Measurements from ENCODE around the gene ITPR2.

GRCh38 chr12:26800858-26801257 is 32.1 kb downstream of the ITPR2 start:
- TF ChIP-seq NFE2L2 (conservative IDR thresholded peaks at IDR 0.05; ENCODE audit: low read length) (no peak), MAZ (IDR thresholded peaks at IDR 0.05; ENCODE audit: borderline replicate concordance, low read depth, low read length) (no peak), EP300 (IDR thresholded peaks at IDR 0.05) (no peak), CTCF (IDR thresholded peaks at IDR 0.05) (no peak), NR3C1 (IDR thresholded peaks at IDR 0.05) (no peak), REST (IDR thresholded peaks at IDR 0.05) (no peak), POLR2A (IDR thresholded peaks at IDR 0.05; ENCODE audit: low read length) (no peak), PHF8 (IDR thresholded peaks at IDR 0.05; ENCODE audit: borderline replicate concordance, low read depth) (no peak), FOXS1 (CRISPR knock-in tag; IDR thresholded peaks at IDR 0.05) (no peak)

All from A549 (cell line).